ENCODE results near the gene TMPRSS2. TPM values are rescaled to one million over a fixed set of nuclear protein-coding genes. Genes with fewer than 3 reads are reported as not detected.
"Not testable (repeated sequence)": the region's sequence is repeated elsewhere in the genome, so short reads cannot be mapped to it uniquely, and the experiment has no call there.

Gene TMPRSS2
- total and polyA plus RNA-seq, 2 donors from 2014 or later = 32.8 to 55.0 TPM

DNA sequence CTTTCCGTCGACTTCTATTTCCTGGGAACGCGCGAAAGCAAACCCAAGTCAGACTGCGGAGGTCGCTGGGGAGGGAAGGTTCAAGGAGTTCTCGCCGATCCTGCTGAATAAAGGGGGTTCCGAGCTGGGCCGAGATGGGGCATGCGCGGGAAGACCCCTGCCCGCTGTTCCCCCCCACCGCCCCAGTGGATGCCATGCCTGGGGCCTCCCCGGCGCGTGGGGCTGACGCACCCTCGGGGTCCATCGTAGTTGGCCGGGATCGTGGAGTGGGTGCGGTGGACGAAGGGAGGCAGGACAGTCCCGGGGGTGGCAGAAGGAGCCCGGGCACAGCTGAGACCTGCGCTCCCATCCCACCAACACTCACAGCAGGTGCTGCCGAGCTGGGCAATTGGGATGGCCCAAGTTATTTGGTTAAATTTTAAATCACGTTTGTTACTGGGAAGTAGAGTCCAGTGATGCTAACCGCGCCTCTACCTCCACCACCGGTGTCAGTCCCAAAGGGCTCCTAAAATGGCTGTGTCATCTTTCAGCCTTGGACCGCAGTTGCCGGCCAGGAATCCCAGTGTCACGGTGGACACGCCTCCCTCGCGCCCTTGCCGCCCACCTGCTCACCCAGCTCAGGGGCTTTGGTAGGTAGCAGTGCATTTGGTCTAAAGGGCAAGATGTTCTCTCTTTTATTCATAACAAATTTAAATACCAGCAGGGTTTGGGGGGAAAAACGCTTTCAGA lies 81.1 kb downstream of the TMPRSS2 start:
- no peaks in the 10 kb centered on the region for H3K9me3 ChIP-seq (ENCODE audit: control insufficient read depth in 2 of 3, insufficient read depth in 1 of 3, low read length in 3 of 3)
- H3K9ac ChIP-seq (ENCODE audit: low read length in 3 of 3) = peak overlapping the region in 2 of 3 donors; percentile 67 to 94
- peaks cover 0 to 12% (median 1%) of the 10 kb centered on the region in 3 donors for H3K4me1 ChIP-seq (ENCODE audit: control insufficient read depth in 2 of 3, insufficient read depth in 2 of 3, low read depth in 1 of 3, low read length in 3 of 3)
- TF ChIP-seq, protein P1, sequence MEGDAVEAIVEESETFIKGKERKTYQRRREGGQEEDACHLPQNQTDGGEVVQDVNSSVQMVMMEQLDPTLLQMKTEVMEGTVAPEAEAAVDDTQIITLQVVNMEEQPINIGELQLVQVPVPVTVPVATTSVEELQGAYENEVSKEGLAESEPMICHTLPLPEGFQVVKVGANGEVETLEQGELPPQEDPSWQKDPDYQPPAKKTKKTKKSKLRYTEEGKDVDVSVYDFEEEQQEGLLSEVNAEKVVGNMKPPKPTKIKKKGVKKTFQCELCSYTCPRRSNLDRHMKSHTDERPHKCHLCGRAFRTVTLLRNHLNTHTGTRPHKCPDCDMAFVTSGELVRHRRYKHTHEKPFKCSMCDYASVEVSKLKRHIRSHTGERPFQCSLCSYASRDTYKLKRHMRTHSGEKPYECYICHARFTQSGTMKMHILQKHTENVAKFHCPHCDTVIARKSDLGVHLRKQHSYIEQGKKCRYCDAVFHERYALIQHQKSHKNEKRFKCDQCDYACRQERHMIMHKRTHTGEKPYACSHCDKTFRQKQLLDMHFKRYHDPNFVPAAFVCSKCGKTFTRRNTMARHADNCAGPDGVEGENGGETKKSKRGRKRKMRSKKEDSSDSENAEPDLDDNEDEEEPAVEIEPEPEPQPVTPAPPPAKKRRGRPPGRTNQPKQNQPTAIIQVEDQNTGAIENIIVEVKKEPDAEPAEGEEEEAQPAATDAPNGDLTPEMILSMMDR (IDR thresholded peaks at IDR 0.05; ENCODE audit: borderline replicate concordance, extremely low read depth, insufficient read depth) = no peak
- H3K36me3 ChIP-seq (ENCODE audit: control insufficient read depth in 2 of 3, insufficient read depth in 3 of 3, low read length in 3 of 3) = peaks cover 0 to 1% (median 0%) of the 10 kb centered on the region in 3 donors
- peak overlapping the region in 2 of 3 donors; percentile 81 to 84 for H3K4me3 ChIP-seq (ENCODE audit: low read length in 3 of 3)
- H3K27ac ChIP-seq (ENCODE audit: low read depth in 2 of 2, low read length in 2 of 2) = no peak overlapping the region
- no peaks in the 10 kb centered on the region for H3K27me3 ChIP-seq (ENCODE audit: control insufficient read depth, insufficient read depth, low read length)
- DNase-seq = no peak
- intact Hi-C loops (cut with DNase I) = no loop called here
- FAIRE-seq = no peak

DNA sequence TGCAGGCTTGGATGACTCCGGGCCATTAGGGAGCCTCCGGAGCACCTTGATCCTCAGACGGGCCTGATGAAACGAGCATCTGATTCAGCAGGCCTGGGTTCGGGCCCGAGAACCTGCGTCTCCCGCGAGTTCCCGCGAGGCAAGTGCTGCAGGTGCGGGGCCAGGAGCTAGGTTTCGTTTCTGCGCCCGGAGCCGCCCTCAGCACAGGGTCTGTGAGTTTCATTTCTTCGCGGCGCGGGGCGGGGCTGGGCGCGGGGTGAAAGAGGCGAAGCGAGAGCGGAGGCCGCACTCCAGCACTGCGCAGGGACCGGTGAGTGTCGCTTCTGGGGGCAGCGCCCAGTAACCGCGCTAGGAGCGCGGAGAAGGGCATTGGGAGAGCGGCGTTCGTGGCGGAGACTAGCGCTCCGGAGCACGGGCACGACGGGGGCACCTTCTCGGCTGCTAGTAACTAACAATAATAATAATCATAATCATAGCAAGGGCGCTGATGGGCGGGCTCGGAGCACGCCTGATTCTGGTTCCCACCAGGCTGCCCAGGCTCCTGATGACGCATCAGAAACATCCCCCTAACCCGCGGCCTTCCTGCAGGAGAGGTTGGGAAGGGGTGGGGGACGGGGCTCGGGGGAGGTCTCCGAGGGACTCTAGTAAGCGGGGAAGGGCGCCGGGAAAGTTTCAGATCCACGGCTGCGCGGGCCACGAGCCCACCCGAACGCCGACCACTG lies 81.8 kb downstream of the TMPRSS2 start, which contains the start of gene MX1:
Gene MX1 (plus strand): TSS at position 286 of the 722 bp plus-strand sequence. CDS start 5,832 bp downstream, outside the sequence.
- Histone ChIP-seq H3K9me3 (ENCODE audit: control insufficient read depth in 2 of 3, insufficient read depth in 1 of 3, low read length in 3 of 3) (no peaks in the 10 kb centered on the region), H3K36me3 (ENCODE audit: control insufficient read depth in 2 of 3, insufficient read depth in 3 of 3, low read length in 3 of 3) (no peaks in the 10 kb centered on the region), H3K9ac (ENCODE audit: low read length in 3 of 3) (peak within 1 kb of the TSS in 2 of 3 donors; percentile 90 to 94), H3K4me3 (ENCODE audit: low read length in 3 of 3) (peak within 1 kb of the TSS; percentile 48 to 84 (median 81)), H3K4me1 (ENCODE audit: control insufficient read depth in 2 of 3, insufficient read depth in 2 of 3, low read depth in 1 of 3, low read length in 3 of 3) (peaks cover 0 to 12% (median 4%) of the 10 kb centered on the region in 3 donors), H3K27me3 (ENCODE audit: control insufficient read depth, insufficient read depth, low read length) (no peaks in the 10 kb centered on the region), H3K27ac (ENCODE audit: low read depth in 2 of 2, low read length in 2 of 2) (peak within 1 kb of the TSS; percentile 43 to 77)
- intact Hi-C loops (cut with DNase I) = no loop called here
- DNase-seq (peak; percentile 51 to 90 (median 65)), FAIRE-seq (no peak)
- TF ChIP-seq, protein P1 (IDR thresholded peaks at IDR 0.05; ENCODE audit: borderline replicate concordance, extremely low read depth, insufficient read depth) = no peak

DNA sequence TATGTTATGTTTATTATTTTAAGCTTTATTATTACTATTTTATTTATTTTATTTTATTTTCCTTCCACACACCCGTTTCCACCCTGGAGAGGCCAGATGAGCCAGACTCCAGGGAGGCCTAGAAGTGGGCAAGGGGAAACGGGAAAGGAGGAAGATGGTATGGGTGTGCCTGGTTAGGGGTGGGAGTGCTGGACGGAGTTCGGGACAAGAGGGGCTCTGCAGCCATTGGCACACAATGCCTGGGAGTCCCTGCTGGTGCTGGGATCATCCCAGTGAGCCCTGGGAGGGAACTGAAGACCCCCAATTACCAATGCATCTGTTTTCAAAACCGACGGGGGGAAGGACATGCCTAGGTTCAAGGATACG lies 82.4 kb downstream of the TMPRSS2 start:
- Histone ChIP-seq H3K27ac (ENCODE audit: low read depth in 2 of 2, low read length in 2 of 2) (peak overlapping the region; percentile 43 to 77), H3K36me3 (ENCODE audit: control insufficient read depth in 2 of 3, insufficient read depth in 3 of 3, low read length in 3 of 3) (no peaks in the 10 kb centered on the region), H3K9ac (ENCODE audit: low read length in 3 of 3) (peak overlapping the region in 2 of 3 donors; percentile 69 to 94), H3K4me1 (ENCODE audit: control insufficient read depth in 2 of 3, insufficient read depth in 2 of 3, low read depth in 1 of 3, low read length in 3 of 3) (peaks cover 0 to 12% (median 4%) of the 10 kb centered on the region in 3 donors), H3K9me3 (ENCODE audit: control insufficient read depth in 2 of 3, insufficient read depth in 1 of 3, low read length in 3 of 3) (no peaks in the 10 kb centered on the region), H3K4me3 (ENCODE audit: low read length in 3 of 3) (peak overlapping the region in 2 of 3 donors; percentile 81 to 84), H3K27me3 (ENCODE audit: control insufficient read depth, insufficient read depth, low read length) (no peaks in the 10 kb centered on the region)
- FAIRE-seq = no peak
- intact Hi-C loops (cut with DNase I) = no loop called here
- no peak for DNase-seq
- TF ChIP-seq, protein P1 (IDR thresholded peaks at IDR 0.05; ENCODE audit: borderline replicate concordance, extremely low read depth, insufficient read depth) = no peak

DNA sequence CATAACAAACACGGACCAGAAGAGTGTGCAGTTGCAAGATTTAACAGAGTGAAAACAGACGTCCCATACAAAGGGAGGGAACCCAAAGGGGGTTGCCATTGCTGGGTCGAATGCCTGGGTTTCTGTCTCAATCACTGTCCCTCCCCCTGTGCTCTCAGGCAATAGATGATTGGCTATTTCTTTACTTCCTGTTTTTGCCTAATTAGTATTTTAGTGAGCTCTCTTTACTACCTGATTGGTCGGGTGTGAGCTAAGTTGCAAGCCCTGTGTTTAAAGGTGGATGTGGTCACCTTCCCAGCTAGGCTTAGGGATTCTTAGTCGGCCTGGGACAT lies 84.7 kb downstream of the TMPRSS2 start:
- peaks cover 0 to 12% (median 4%) of the 10 kb centered on the region in 3 donors for H3K4me1 ChIP-seq (ENCODE audit: control insufficient read depth in 2 of 3, insufficient read depth in 2 of 3, low read depth in 1 of 3, low read length in 3 of 3)
- H3K27ac ChIP-seq (ENCODE audit: low read depth in 2 of 2, low read length in 2 of 2); H3K36me3 ChIP-seq (ENCODE audit: control insufficient read depth in 2 of 3, insufficient read depth in 3 of 3, low read length in 3 of 3); intact Hi-C loops (cut with DNase I); H3K4me3 ChIP-seq (ENCODE audit: low read length in 3 of 3); FAIRE-seq; DNase-seq; H3K27me3 ChIP-seq (ENCODE audit: control insufficient read depth, insufficient read depth, low read length); H3K9me3 ChIP-seq (ENCODE audit: control insufficient read depth in 2 of 3, insufficient read depth in 1 of 3, low read length in 3 of 3); H3K9ac ChIP-seq (ENCODE audit: low read length in 3 of 3): not testable (repeated sequence)

Measured in kidney (tissue), 14 donors.